Measurements from ENCODE around the gene MRGPRF. TPM values are rescaled to one million over a fixed set of nuclear protein-coding genes. Genes with fewer than 3 reads are reported as not detected.

Gene MRGPRF, protein sequence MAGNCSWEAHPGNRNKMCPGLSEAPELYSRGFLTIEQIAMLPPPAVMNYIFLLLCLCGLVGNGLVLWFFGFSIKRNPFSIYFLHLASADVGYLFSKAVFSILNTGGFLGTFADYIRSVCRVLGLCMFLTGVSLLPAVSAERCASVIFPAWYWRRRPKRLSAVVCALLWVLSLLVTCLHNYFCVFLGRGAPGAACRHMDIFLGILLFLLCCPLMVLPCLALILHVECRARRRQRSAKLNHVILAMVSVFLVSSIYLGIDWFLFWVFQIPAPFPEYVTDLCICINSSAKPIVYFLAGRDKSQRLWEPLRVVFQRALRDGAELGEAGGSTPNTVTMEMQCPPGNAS
- 10 to 100 TPM; 20.0 to 53.3 TPM for total RNA-seq

DNA sequence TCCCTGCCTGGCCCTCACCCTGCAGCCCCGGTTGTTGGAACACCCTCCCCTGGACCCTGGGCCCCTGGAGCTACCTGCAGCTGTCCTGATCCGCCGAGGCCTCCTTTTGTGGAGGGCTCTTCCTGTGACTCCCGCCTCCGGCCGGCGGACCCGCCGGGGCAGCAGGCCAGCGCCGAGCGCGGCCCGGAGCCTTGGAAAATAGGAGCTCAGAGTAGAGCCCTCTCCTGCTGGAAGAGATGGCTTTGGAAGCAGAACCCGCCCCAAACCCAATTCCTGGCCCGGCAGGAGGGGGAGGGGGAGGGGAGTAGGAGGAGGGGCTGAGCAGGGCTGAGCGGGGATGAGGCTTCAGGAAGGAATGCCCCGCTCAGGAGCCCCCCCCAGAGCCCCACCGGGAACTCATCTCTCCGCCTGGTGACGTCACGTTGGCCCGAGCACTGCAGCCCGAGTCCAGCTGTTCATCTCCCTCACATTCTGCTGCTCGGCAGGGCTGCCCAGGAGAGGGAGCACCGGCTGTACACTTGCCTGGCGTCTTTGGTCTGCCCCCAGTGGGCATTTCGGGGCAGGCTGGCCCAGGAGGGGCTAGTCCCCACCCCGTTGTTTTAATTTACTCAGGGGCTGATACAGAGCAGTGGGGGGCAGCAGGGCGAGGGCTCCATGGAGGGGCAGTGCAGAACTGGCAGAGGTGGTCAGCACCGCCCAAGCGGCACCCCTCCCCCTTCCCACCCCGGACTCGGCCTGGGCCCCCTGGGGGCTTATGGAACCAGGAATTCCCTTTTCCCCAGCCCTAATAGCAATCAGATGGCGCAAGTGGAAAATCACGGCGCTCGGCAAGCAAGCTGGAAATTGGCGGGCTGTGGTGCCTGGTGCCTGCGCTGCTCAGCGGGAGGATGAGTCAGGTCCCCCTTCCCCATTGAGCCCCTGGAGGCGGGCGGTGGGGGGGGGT, at the start of gene MRGPRF:
Gene MRGPRF (minus strand): TSS at position 238 of the 943 bp plus-strand sequence. CDS start 3,345 bp downstream, outside the sequence.
- peak within 1 kb of the TSS; percentile 36 to 37 for H3K4me3 ChIP-seq
- peak within 1 kb of the TSS; percentile 84 to 87 for H3K27ac ChIP-seq
- no peaks in the 10 kb centered on the region for H3K9me3 ChIP-seq
- intact Hi-C loops (cut with DNase I) = loop anchor here (5.0 kb wide), 2 partner anchors 71 to 629 kb away; partner anchors contain the start of gene CCND1
- H3K27me3 ChIP-seq (replicated peaks; ENCODE audit: insufficient read depth) = no peaks in the 10 kb centered on the region
- 6% methylated on average over 40 of the region's 43 CpGs for WGBS
- TF ChIP-seq, protein P1, sequence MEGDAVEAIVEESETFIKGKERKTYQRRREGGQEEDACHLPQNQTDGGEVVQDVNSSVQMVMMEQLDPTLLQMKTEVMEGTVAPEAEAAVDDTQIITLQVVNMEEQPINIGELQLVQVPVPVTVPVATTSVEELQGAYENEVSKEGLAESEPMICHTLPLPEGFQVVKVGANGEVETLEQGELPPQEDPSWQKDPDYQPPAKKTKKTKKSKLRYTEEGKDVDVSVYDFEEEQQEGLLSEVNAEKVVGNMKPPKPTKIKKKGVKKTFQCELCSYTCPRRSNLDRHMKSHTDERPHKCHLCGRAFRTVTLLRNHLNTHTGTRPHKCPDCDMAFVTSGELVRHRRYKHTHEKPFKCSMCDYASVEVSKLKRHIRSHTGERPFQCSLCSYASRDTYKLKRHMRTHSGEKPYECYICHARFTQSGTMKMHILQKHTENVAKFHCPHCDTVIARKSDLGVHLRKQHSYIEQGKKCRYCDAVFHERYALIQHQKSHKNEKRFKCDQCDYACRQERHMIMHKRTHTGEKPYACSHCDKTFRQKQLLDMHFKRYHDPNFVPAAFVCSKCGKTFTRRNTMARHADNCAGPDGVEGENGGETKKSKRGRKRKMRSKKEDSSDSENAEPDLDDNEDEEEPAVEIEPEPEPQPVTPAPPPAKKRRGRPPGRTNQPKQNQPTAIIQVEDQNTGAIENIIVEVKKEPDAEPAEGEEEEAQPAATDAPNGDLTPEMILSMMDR (IDR thresholded peaks at IDR 0.05) = peak in 2 of 4 experiments; percentile 30 to 52
- TF ChIP-seq POLR2A (IDR thresholded peaks at IDR 0.05) (peak; percentile 12), POLR2AphosphoS5 (IDR thresholded peaks at IDR 0.05) (peak; percentile 33)
- no peak for DNase-seq (ENCODE audit: low spot score)
- H3K4me1 ChIP-seq (replicated peaks) = no peaks in the 10 kb centered on the region
- no peaks in the 10 kb centered on the region for H3K36me3 ChIP-seq

DNA sequence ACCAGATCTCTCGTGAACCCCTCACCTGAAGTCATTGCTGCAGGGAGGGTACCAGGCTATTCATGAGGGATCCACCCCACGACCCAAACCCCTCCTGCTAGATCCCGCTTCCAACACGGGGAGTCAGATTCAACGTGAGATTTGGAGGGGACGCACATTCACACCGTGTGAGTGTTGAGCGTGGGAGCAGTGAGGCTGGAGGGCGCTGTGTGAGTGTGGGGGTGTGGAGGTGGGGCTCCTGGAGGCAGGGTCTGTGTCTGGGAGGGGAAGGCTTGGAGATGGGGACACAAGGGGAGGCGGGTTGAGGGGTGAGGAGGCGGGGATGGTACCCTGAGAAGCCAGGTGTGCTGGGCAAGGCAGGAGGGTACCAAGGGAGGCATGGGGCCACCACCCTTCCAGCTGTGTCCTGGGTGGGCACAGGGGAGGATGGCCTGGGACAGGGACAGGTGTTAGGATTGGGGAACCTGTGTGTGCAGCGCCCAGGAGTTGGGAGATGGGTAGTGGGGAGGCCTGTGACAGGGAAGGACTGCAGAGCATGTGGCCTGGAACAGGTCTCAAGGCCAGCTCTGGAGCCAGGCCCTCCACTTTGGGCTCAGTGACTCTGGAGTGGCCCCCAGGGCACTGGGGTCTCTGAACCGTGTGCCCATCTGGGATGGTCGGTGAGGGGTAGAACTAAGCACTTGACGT, 49.3 kb upstream of the MRGPRF start:
- Histone ChIP-seq H3K27me3 (replicated peaks; ENCODE audit: insufficient read depth) (no peaks in the 10 kb centered on the region), H3K36me3 (peaks cover 0 to 4% of the 10 kb centered on the region in 2 donors), H3K4me3 (no peak overlapping the region), H3K4me1 (replicated peaks) (no peaks in the 10 kb centered on the region), H3K9me3 (no peaks in the 10 kb centered on the region), H3K27ac (no peak overlapping the region)
- TF ChIP-seq POLR2AphosphoS5 (IDR thresholded peaks at IDR 0.05) (no peak), POLR2A (IDR thresholded peaks at IDR 0.05) (no peak)
- TF ChIP-seq, protein P1 (IDR thresholded peaks at IDR 0.05) = no peak
- no peak for DNase-seq (ENCODE audit: low spot score)
- WGBS = 88% methylated on average over 15 of the region's 15 CpGs
- intact Hi-C loops (cut with DNase I) = no loop called here

DNA sequence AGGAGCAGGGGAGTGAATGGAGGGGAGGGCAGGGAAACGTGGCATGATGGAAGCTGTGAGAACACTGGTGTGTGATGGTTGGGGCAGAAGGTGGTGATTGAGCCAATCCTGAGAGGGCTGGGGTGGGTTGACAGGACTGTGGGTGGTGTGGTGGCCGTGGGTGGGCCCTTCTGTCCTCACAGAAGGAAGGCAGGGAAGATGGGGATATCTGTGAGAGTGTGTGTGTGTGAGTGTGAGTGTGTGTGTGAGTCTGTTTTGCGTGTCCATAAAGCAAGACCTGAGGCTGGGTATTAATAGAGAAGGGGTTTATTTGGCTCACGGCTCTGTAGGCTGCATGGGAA, 48.6 kb upstream of the MRGPRF start:
- Histone ChIP-seq H3K9me3 (no peaks in the 10 kb centered on the region), H3K27me3 (replicated peaks; ENCODE audit: insufficient read depth) (no peaks in the 10 kb centered on the region), H3K36me3 (peaks cover 0 to 4% of the 10 kb centered on the region in 2 donors), H3K4me3 (no peak overlapping the region), H3K4me1 (replicated peaks) (no peaks in the 10 kb centered on the region), H3K27ac (no peak overlapping the region)
- DNase-seq (ENCODE audit: low spot score) = no peak
- intact Hi-C loops (cut with DNase I) = no loop called here
- TF ChIP-seq POLR2AphosphoS5 (IDR thresholded peaks at IDR 0.05) (no peak), POLR2A (IDR thresholded peaks at IDR 0.05) (no peak)
- TF ChIP-seq, protein P1 (IDR thresholded peaks at IDR 0.05) = no peak
- 70% methylated on average over 4 of the region's 4 CpGs for WGBS

GRCh38 chr11:69060806-69061712, 48.0 kb upstream of the MRGPRF start:
- Histone ChIP-seq H3K27ac (no peak overlapping the region), H3K27me3 (replicated peaks; ENCODE audit: insufficient read depth) (no peaks in the 10 kb centered on the region), H3K9me3 (no peaks in the 10 kb centered on the region), H3K4me3 (no peak overlapping the region), H3K4me1 (replicated peaks) (no peaks in the 10 kb centered on the region), H3K36me3 (peaks cover 0 to 4% of the 10 kb centered on the region in 2 donors)
- no peak for TF ChIP-seq POLR2A (IDR thresholded peaks at IDR 0.05)
- TF ChIP-seq POLR2AphosphoS5 (IDR thresholded peaks at IDR 0.05) = no peak
- TF ChIP-seq, protein P1 (IDR thresholded peaks at IDR 0.05) = no peak
- DNase-seq (ENCODE audit: low spot score) = no peak
- 84% methylated on average over 25 of the region's 25 CpGs for WGBS
- intact Hi-C loops (cut with DNase I) = no loop called here
